ENCODE measurements around the gene ERGIC3. TPM values are rescaled to one million over a fixed set of nuclear protein-coding genes. Genes with fewer than 3 reads are reported as not detected.

ERGIC3 gene
- total RNA-seq, 1 donor from 2014 or later = 123 TPM

GRCh38 chr20:35600993-35601973 is 59.4 kb downstream of the ERGIC3 start:
- Mint-ChIP-seq H3K9me3 (no peaks in the 10 kb centered on the region), H3K36me3 (ENCODE audit: low read depth) (peaks cover 2% of the 10 kb centered on the region), H3K4me1 (peaks cover 9% of the 10 kb centered on the region), H3K4me3 (peak overlapping the region; percentile 81), H3K27me3 (peaks cover 61% of the 10 kb centered on the region), H3K27ac (peak overlapping the region; percentile 63)
- intact Hi-C loops (cut with micrococcal nuclease) = loop anchor here (1.0 to 10.0 kb wide), 6 partner anchors 18 to 284 kb away; partner anchors contain the start of genes CPNE1, ERGIC3, NFS1 and RBM12
- peak; percentile 95 for DNase-seq

DNA sequence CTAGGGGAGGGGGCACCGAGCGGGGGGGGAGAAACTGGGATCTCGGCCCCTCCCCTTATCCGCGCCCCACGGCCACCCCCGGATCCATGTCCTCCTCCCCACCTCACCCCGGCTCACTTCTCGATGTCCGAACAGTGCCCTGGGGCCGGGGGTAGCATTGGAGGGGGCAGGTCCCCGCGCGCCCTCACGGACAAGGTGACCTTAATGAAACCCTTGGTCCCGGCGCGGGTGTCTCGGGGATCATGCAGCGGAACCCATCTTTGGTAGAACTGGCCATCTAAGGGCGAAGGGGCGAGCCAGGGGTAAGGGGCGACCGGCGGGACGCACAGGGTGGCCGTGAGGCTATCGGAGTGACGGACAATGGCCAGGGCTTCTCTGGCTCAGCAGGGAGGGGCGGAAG is 60.1 kb downstream of the ERGIC3 start:
- H3K36me3 Mint-ChIP-seq (ENCODE audit: low read depth) = peaks cover 2% of the 10 kb centered on the region
- peaks cover 11% of the 10 kb centered on the region for H3K4me1 Mint-ChIP-seq
- peak overlapping the region; percentile 81 for H3K4me3 Mint-ChIP-seq
- no peak for DNase-seq
- H3K9me3 Mint-ChIP-seq = no peaks in the 10 kb centered on the region
- intact Hi-C loops (cut with micrococcal nuclease) = loop anchor here (1.0 to 10.0 kb wide), 6 partner anchors 17 to 283 kb away; partner anchors contain the start of genes CPNE1, ERGIC3, NFS1 and RBM12
- no peak overlapping the region for H3K27ac Mint-ChIP-seq
- H3K27me3 Mint-ChIP-seq = peaks cover 58% of the 10 kb centered on the region

GRCh38 chr20:35602851-35603495 is 61.1 kb downstream of the ERGIC3 start:
- H3K36me3 Mint-ChIP-seq (ENCODE audit: low read depth) = peaks cover 2% of the 10 kb centered on the region
- peaks cover 49% of the 10 kb centered on the region for H3K27me3 Mint-ChIP-seq
- H3K9me3 Mint-ChIP-seq = no peaks in the 10 kb centered on the region
- peak overlapping the region; percentile 35 for H3K27ac Mint-ChIP-seq
- intact Hi-C loops (cut with micrococcal nuclease) = loop anchor here (5.0 to 10.0 kb wide), 2 partner anchors 59 to 282 kb away; partner anchors contain the start of genes CPNE1 and RBM12
- DNase-seq = no peak
- H3K4me3 Mint-ChIP-seq = peak overlapping the region; percentile 53
- H3K4me1 Mint-ChIP-seq = peaks cover 12% of the 10 kb centered on the region

GRCh38 chr20:35603695-35604448 is 62.0 kb downstream of the ERGIC3 start:
- no peak for DNase-seq
- intact Hi-C loops (cut with micrococcal nuclease) = loop anchor here (5.0 to 10.0 kb wide), 2 partner anchors 58 to 281 kb away; partner anchors contain the start of genes CPNE1 and RBM12
- Mint-ChIP-seq H3K4me3 (no peak overlapping the region), H3K4me1 (peaks cover 12% of the 10 kb centered on the region), H3K36me3 (ENCODE audit: low read depth) (peaks cover 2% of the 10 kb centered on the region), H3K9me3 (no peaks in the 10 kb centered on the region), H3K27ac (no peak overlapping the region), H3K27me3 (peaks cover 40% of the 10 kb centered on the region)

DNA sequence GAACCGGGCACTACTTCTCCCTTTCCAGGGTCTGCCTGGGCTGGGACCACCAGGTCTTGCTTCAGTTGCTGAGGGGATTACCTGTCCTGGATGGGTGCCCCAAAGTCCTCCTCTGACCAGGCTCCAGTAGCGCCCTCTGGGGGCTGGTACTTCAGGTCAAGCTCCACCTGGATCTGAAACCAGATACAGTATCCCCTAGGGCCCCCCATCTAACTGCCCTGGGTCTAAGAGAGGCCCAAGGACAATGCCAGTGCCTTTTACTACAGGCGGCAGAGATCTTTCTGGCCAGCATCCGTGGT is 62.5 kb downstream of the ERGIC3 start:
- H3K36me3 Mint-ChIP-seq (ENCODE audit: low read depth) = peaks cover 2% of the 10 kb centered on the region
- no peak overlapping the region for H3K27ac Mint-ChIP-seq
- intact Hi-C loops (cut with micrococcal nuclease) = loop anchor here (5.0 to 10.0 kb wide), 2 partner anchors 58 to 280 kb away; partner anchors contain the start of genes CPNE1 and RBM12
- H3K4me3 Mint-ChIP-seq = no peak overlapping the region
- H3K4me1 Mint-ChIP-seq = peaks cover 12% of the 10 kb centered on the region
- peaks cover 36% of the 10 kb centered on the region for H3K27me3 Mint-ChIP-seq
- H3K9me3 Mint-ChIP-seq = no peaks in the 10 kb centered on the region
- peak; percentile 74 for DNase-seq

GRCh38 chr20:35606127-35606526 is 64.2 kb downstream of the ERGIC3 start:
- Mint-ChIP-seq H3K4me3 (no peak overlapping the region), H3K4me1 (peaks cover 10% of the 10 kb centered on the region), H3K27me3 (peaks cover 22% of the 10 kb centered on the region), H3K9me3 (no peaks in the 10 kb centered on the region), H3K36me3 (ENCODE audit: low read depth) (peaks cover 2% of the 10 kb centered on the region), H3K27ac (no peak overlapping the region)
- intact Hi-C loops (cut with micrococcal nuclease) = loop anchor here (10.0 kb wide), 1 partner anchor 279 kb away; no protein-coding TSS in a partner anchor
- no peak for DNase-seq

Other genes with a start within 250 kb of the ERGIC3 start
- gene FAM83C, start 249.7 kb upstream of the ERGIC3 start, total RNA-seq = not detected in 2 replicates
- 52.1 and 60.6 TPM in 2 replicates for gene UQCC1, start 130.1 kb upstream of the ERGIC3 start, total RNA-seq
- gene GDF5, start 103.8 kb upstream of the ERGIC3 start, total RNA-seq = not detected in 2 replicates
- 46.8 and 48.8 TPM in 2 replicates for gene CEP250, start 86.5 kb upstream of the ERGIC3 start, total RNA-seq
- gene C20orf173, start 12.4 kb upstream of the ERGIC3 start, total RNA-seq = not detected in 2 replicates
- gene SPAG4, start 73.8 kb downstream of the ERGIC3 start, total RNA-seq = 3.5 and 5.2 TPM in 2 replicates
- gene CPNE1, start 122.8 kb downstream of the ERGIC3 start, total RNA-seq = 317 and 318 TPM in 2 replicates
- gene RBM12, start 122.8 kb downstream of the ERGIC3 start, total RNA-seq = 148 and 151 TPM in 2 replicates
- gene NFS1, start 157.3 kb downstream of the ERGIC3 start, total RNA-seq = 41.3 and 42.8 TPM in 2 replicates
- gene ROMO1, start 157.3 kb downstream of the ERGIC3 start, total RNA-seq = 82.3 and 94.9 TPM in 2 replicates
- 352 and 354 TPM in 2 replicates for gene RBM39, start 200.2 kb downstream of the ERGIC3 start, total RNA-seq
- gene PHF20, start 229.9 kb downstream of the ERGIC3 start, total RNA-seq = 53.8 and 62.9 TPM in 2 replicates